CD14-positive monocyte (primary cell): ENCODE data around the gene PLCD1. TPM values are rescaled to one million over a fixed set of nuclear protein-coding genes. Genes with fewer than 3 reads are reported as not detected.

Source experiments
- DNase-seq, 3 donors: peaks; one replicate each; pipeline ENCODE4 v3.0.0-alpha.2; 2011 to 2022
- H2AFZ ChIP-seq: 2 replicates; pipeline ENCODE4 v1.6.0; 2012; ENCODE audit warnings: mild to moderate bottlenecking, low read depth, low read length, inconsistent platforms; ENCODE audit not compliant: insufficient read depth, poor library complexity, severe bottlenecking
- H3K27ac ChIP-seq, 2 donors: 1 replicate in 1 of 2; 2 replicates in 1 of 2; pipeline ENCODE4 v1.5.1; 2012 to 2013; ENCODE audit warnings: low read length in 2 of 2, control low read depth in 1 of 2, inconsistent platforms in 1 of 2, low read depth in 1 of 2, mild to moderate bottlenecking in 1 of 2
- H3K27me3 ChIP-seq, 2 donors: one replicate each; pipeline versions ENCODE4 v1.6.0 to v1.6.1; 2011 to 2013; ENCODE audit warnings: low read length in 2 of 2; ENCODE audit not compliant: control insufficient read depth in 2 of 2, insufficient read depth in 2 of 2
- H3K36me3 ChIP-seq, 2 donors: replicated peaks in 1 of 2; 1 replicate in 1 of 2; 2 replicates in 1 of 2; pipeline versions ENCODE4 v1.5.1 to v1.6.1; 2012 to 2013; ENCODE audit warnings: low read length in 2 of 2, control low read depth in 1 of 2, inconsistent platforms in 1 of 2, mild to moderate bottlenecking in 1 of 2; ENCODE audit not compliant: insufficient read depth in 2 of 2, control insufficient read depth in 1 of 2
- H3K4me1 ChIP-seq, 2 donors: 1 replicate in 1 of 2; 2 replicates in 1 of 2; pipeline versions ENCODE4 v1.5.1 to v1.6.1; 2012 to 2013; ENCODE audit warnings: low read length in 2 of 2, control low read depth in 1 of 2, inconsistent platforms in 1 of 2, mild to moderate bottlenecking in 1 of 2, moderate library complexity in 1 of 2; ENCODE audit not compliant: insufficient read depth in 2 of 2, control insufficient read depth in 1 of 2
- H3K4me2 ChIP-seq: replicated peaks from 2 replicates; pipeline ENCODE3; 2012; ENCODE audit warnings: low read length, moderate library complexity, mild to moderate bottlenecking; ENCODE audit not compliant: poor library complexity, severe bottlenecking; ENCODE audit errors: extremely low read depth
- H3K4me3 ChIP-seq, 3 experiments: fragments of 200-600 bp in 1 of 3; sonication (generic) in 1 of 3; replicated peaks in 1 of 3; 1 replicate in 2 of 3; 2 replicates in 1 of 3; pipeline ENCODE4 v1.5.1; 2011 to 2013; ENCODE audit warnings: low read length in 3 of 3, mild to moderate bottlenecking in 3 of 3, control low read depth in 2 of 3, low read depth in 2 of 3, inconsistent platforms in 1 of 3, moderate library complexity in 1 of 3
- H3K79me2 ChIP-seq: 2 replicates; pipeline ENCODE4 v1.6.0; 2012; ENCODE audit warnings: mild to moderate bottlenecking, control low read depth, inconsistent platforms, low read length, moderate library complexity; ENCODE audit not compliant: insufficient read depth
- H3K9ac ChIP-seq: 2 replicates; pipeline ENCODE4 v1.6.0; 2017; ENCODE audit warnings: low read length, mild to moderate bottlenecking; ENCODE audit not compliant: insufficient read depth, poor library complexity, severe bottlenecking
- H3K9me3 ChIP-seq, 2 donors: replicated peaks in 1 of 2; 1 replicate in 1 of 2; 2 replicates in 1 of 2; pipeline versions ENCODE4 v1.5.1 to v1.6.1; 2012 to 2013; ENCODE audit warnings: low read length in 2 of 2, control low read depth in 1 of 2; ENCODE audit not compliant: control insufficient read depth in 1 of 2, insufficient read depth in 1 of 2
- H4K20me1 ChIP-seq: 2 replicates; pipeline ENCODE4 v1.6.0; 2012; ENCODE audit warnings: mild to moderate bottlenecking, low read length, control low read depth, moderate library complexity; ENCODE audit not compliant: insufficient read depth
- H3K27ac Mint-ChIP-seq, 7 donors: one replicate each; pipeline ENCODE4 v1.8.0; 2020; ENCODE audit warnings: mild to moderate bottlenecking in 7 of 7, mixed read lengths in 7 of 7, moderate library complexity in 6 of 7, inconsistent platforms in 2 of 7
- H3K27me3 Mint-ChIP-seq, 3 donors: one replicate each; pipeline ENCODE4 v1.8.0; 2021 to 2022; ENCODE audit warnings: low read depth in 3 of 3, mild to moderate bottlenecking in 3 of 3, mixed read lengths in 3 of 3, moderate library complexity in 3 of 3, inconsistent platforms in 1 of 3
- H3K36me3 Mint-ChIP-seq, 2 donors: one replicate each; pipeline ENCODE4 v1.8.0; 2020; ENCODE audit warnings: mixed read lengths in 2 of 2, inconsistent platforms in 1 of 2, mild to moderate bottlenecking in 1 of 2
- H3K4me1 Mint-ChIP-seq: one replicate; pipeline ENCODE4 v1.8.0; 2020; ENCODE audit warnings: mild to moderate bottlenecking, mixed read lengths
- H3K4me3 Mint-ChIP-seq, 2 donors: one replicate each; pipeline ENCODE4 v1.8.0; 2020; ENCODE audit warnings: mild to moderate bottlenecking in 2 of 2, mixed read lengths in 2 of 2, moderate library complexity in 1 of 2
- H3K9me3 Mint-ChIP-seq, 7 donors: one replicate each; pipeline ENCODE4 v1.8.0; 2020 to 2022; ENCODE audit warnings: mixed read lengths in 7 of 7, mild to moderate bottlenecking in 6 of 7, moderate library complexity in 6 of 7, inconsistent platforms in 2 of 7
- WGBS: methylation state at CpG from one replicate; pipeline ENCODE4 v1.1.5; 2013; ENCODE audit warnings: missing lambda C conversion rate; ENCODE audit not compliant: insufficient coverage; 5-methylcytosine and 5-hydroxymethylcytosine counted together
- intact Hi-C, 2 donors: fragments of 100-400 bp; cut with micrococcal nuclease; formaldehyde crosslinking; loops; one replicate each; pipeline versions ENCODE4 v1.15.0 to v1.15.1; 2023
- polyA plus RNA-seq, 3 donors: library from polyadenylated mRNA; depleted of rRNA in 1 of 3; unstranded in 2 of 3; stranded (reverse) in 1 of 3; fragments of 300-500 nt in 2 of 3; fragments of >200 nt in 1 of 3; fragmentation: Illumina TruSeq in 2 of 3; gene quantifications; 1 replicate in 2 of 3; 2 replicates in 1 of 3; pipeline ENCODE4 v1.2.3, GENCODE V29; 2012 to 2021
- TF ChIP-seq, protein P1 (sequence below): fragments of 200-600 bp; IDR thresholded peaks from one replicate; pipeline ENCODE4 v1.8.0; 2022; ENCODE audit warnings: antibody characterized with exemption, mild to moderate bottlenecking

The PLCD1 gene
- polyA plus RNA-seq, 3 donors: 4.1 to 6.4 (median 6.0) TPM

DNA sequence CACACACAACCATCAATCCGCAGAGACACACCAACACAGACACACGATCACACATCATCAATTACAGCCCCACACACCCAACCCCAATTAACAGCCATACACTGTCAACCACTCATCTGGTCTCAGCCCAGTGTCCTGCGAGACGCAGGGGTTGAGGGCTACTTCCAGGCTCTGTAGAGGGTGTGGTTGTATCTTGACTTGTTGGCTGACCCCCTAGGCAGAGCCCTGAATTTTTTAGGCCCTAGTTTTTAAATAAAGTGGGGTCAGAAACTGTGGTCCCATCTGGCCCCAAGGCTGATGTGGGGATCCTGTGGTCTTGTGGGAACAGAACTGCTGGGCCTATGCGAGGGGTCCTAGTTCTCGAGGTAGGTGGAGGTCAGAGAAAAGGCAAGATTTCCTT lies 29.6 kb downstream of the PLCD1 start:
- Histone ChIP-seq H3K27ac (peak overlapping the region in 1 of 2 donors; percentile 6), H3K4me1 (peaks cover 40 to 56% of the 10 kb centered on the region in 2 donors), H3K9me3 (no peaks in the 10 kb centered on the region), H3K4me2 (no peak overlapping the region), H4K20me1 (no peaks in the 10 kb centered on the region), H3K79me2 (peaks cover 32% of the 10 kb centered on the region), H3K9ac (no peak overlapping the region), H2AFZ (no peak overlapping the region), H3K4me3 (no peak overlapping the region), H3K27me3 (no peaks in the 10 kb centered on the region), H3K36me3 (peaks cover 39 to 66% of the 10 kb centered on the region in 2 donors)
- no peak for DNase-seq
- Mint-ChIP-seq H3K4me3 (no peak overlapping the region), H3K27ac (peak overlapping the region in 5 of 7 donors; percentile 43 to 96 (median 67)), H3K36me3 (peaks cover 48 to 73% of the 10 kb centered on the region in 2 donors), H3K27me3 (peaks cover 0 to 7% (median 4%) of the 10 kb centered on the region in 3 donors), H3K9me3 (no peaks in the 10 kb centered on the region), H3K4me1 (peaks cover 49% of the 10 kb centered on the region)
- intact Hi-C loops: loop anchor here in 1 of 2 donors (5.0 kb wide), 1 partner anchor 33 kb away; no protein-coding TSS in a partner anchor
- 95% methylated on average over 2 of the region's 6 CpGs for WGBS
- TF ChIP-seq, protein P1, sequence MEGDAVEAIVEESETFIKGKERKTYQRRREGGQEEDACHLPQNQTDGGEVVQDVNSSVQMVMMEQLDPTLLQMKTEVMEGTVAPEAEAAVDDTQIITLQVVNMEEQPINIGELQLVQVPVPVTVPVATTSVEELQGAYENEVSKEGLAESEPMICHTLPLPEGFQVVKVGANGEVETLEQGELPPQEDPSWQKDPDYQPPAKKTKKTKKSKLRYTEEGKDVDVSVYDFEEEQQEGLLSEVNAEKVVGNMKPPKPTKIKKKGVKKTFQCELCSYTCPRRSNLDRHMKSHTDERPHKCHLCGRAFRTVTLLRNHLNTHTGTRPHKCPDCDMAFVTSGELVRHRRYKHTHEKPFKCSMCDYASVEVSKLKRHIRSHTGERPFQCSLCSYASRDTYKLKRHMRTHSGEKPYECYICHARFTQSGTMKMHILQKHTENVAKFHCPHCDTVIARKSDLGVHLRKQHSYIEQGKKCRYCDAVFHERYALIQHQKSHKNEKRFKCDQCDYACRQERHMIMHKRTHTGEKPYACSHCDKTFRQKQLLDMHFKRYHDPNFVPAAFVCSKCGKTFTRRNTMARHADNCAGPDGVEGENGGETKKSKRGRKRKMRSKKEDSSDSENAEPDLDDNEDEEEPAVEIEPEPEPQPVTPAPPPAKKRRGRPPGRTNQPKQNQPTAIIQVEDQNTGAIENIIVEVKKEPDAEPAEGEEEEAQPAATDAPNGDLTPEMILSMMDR: no peak

DNA sequence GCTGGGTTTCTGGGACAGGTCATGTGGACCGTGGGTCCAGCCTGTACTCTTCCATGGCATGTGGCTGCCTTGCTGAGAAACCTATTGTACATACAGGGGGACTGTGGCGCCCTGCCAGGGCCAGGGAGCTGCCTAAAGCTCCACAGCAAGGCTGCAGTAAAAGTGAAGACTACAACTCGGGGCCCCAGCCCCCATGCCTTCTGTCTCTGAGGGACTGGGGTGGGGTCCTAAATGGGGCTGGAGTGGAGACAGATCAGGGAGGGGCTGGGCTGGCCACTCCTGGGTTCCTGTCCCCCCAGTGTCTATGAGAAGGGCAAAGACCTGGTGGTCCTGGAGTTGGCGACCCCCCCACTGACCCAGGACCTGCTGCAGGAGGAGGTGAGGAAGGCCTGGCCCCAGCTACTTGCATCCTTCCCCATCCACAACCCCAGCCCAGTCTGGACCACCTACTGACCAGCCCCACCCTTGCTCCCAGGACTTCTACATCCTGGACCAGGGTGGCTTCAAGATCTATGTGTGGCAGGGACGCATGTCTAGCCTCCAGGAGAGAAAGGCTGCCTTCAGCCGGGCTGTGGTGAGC lies 31.6 kb downstream of the PLCD1 start:
- H3K79me2 ChIP-seq: peaks cover 39% of the 10 kb centered on the region
- peaks cover 54% of the 10 kb centered on the region for H3K4me1 Mint-ChIP-seq
- H3K9me3 ChIP-seq: no peaks in the 10 kb centered on the region
- H2AFZ ChIP-seq: peak overlapping the region; percentile 84
- peaks cover 29 to 48% of the 10 kb centered on the region in 2 donors for H3K36me3 ChIP-seq
- H3K4me3 Mint-ChIP-seq: no peak overlapping the region
- H4K20me1 ChIP-seq: no peaks in the 10 kb centered on the region
- no peak for DNase-seq
- H3K4me3 ChIP-seq: peak overlapping the region in 1 of 3 experiments; percentile 75
- WGBS: 100% methylated on average over 3 of the region's 6 CpGs
- H3K27me3 ChIP-seq: no peaks in the 10 kb centered on the region
- peak overlapping the region; percentile 96 to 99 (median 98) for H3K27ac Mint-ChIP-seq
- intact Hi-C loops: no loop called here
- peaks cover 53 to 65% of the 10 kb centered on the region in 2 donors for H3K4me1 ChIP-seq
- H3K9ac ChIP-seq: peak overlapping the region; percentile 80
- peak overlapping the region; percentile 76 for H3K4me2 ChIP-seq
- H3K27me3 Mint-ChIP-seq: peaks cover 0 to 4% (median 2%) of the 10 kb centered on the region in 3 donors
- peak overlapping the region; percentile 97 to 98 for H3K27ac ChIP-seq
- TF ChIP-seq, protein P1: no peak
- H3K9me3 Mint-ChIP-seq: no peaks in the 10 kb centered on the region
- peaks cover 36 to 55% of the 10 kb centered on the region in 2 donors for H3K36me3 Mint-ChIP-seq
